A549 (cell line): ENCODE results near the gene EFEMP1. TPM values are rescaled to one million over a fixed set of nuclear protein-coding genes. Genes with fewer than 3 reads are reported as not detected.

Experiments used
- ATAC-seq, 2 experiments: fragments of 200-7000 bp in 1 of 2; fragments of >200 bp in 1 of 2; cut with Nextera tagmentation in 1 of 2; cut with Tn5 transposase in 1 of 2; 3 replicates each; pipeline versions ENCODE4 v1.8.0 to v1.9.1; 2018 to 2020; ENCODE audit warnings: mild to moderate bottlenecking in 1 of 2, moderate library complexity in 1 of 2
- CTCF ChIA-PET: fragments of 300-600 bp; sonication (Branson Sonifier 250); formaldehyde crosslinking; extraction: SDS; loops from one replicate; lab custom pipeline; 2021; ENCODE audit warnings: antibody characterized with exemption, inconsistent platforms; lab: Yijun Ruan, JAX
- POLR2A ChIA-PET: fragments of 350-600 bp; formaldehyde crosslinking; extraction: SDS; loops from one replicate; lab custom pipeline; 2021; ENCODE audit warnings: antibody characterized with exemption, inconsistent platforms; lab: Yijun Ruan, JAX
- DNase-seq, 2 experiments: peaks; one replicate each; pipeline versions ENCODE4 v3.0.0 to v3.0.0-alpha.2; 2011 to 2016; ENCODE audit warnings: low read depth in 1 of 2, low spot score in 1 of 2
- FAIRE-seq: peaks from 2 replicates; lab custom pipeline; 2011; peaks lifted over from hg19 to GRCh38; lab: Jason Lieb, UNC
- H3K27ac ChIP-seq, 2 experiments: fragments of >200 bp; sonication (Bioruptor Twin); formaldehyde crosslinking; 3 replicates each; pipeline ENCODE4 v1.5.1; 2016 to 2017
- H3K4me1 ChIP-seq: fragments of >200 bp; sonication (Bioruptor Twin); formaldehyde crosslinking; 3 replicates; pipeline ENCODE4 v1.6.1; 2016
- H3K4me2 ChIP-seq: fragments of >200 bp; sonication (Bioruptor Twin); formaldehyde crosslinking; 3 replicates; pipeline ENCODE4 v1.6.1; 2016
- H3K4me3 ChIP-seq: fragments of >200 bp; sonication (Bioruptor Twin); formaldehyde crosslinking; 3 replicates; pipeline ENCODE4 v1.5.1; 2016
- H3K9me3 ChIP-seq: fragments of >200 bp; sonication (Bioruptor Twin); formaldehyde crosslinking; 3 replicates; pipeline ENCODE4 v1.6.1; 2016
- CBX2 ChIP-seq: fragments of 200-600 bp; sonication (generic); IDR thresholded peaks from 2 replicates; pipeline ENCODE4 v1.6.1; 2016; ENCODE audit warnings: low read depth, mild to moderate bottlenecking, borderline replicate concordance
- CEBPB ChIP-seq, 2 experiments: fragments of >200 bp in 1 of 2; sonication (Bioruptor Twin) in 1 of 2; formaldehyde crosslinking in 1 of 2; IDR thresholded peaks; 2 replicates each; pipeline ENCODE4 v1.6.1; 2012 to 2016
- EP300 ChIP-seq, 2 experiments: fragments of >200 bp; sonication (Bioruptor Twin); formaldehyde crosslinking; IDR thresholded peaks; 2 replicates in 1 of 2; 3 replicates in 1 of 2; pipeline ENCODE4 v1.6.1; 2016 to 2017
- FOSB ChIP-seq: fragments of 250-450 bp; sonication (Bioruptor Pico); IDR thresholded peaks from 2 replicates; pipeline ENCODE4 v1.5.0; 2020; ENCODE audit warnings: mild to moderate bottlenecking, moderate library complexity
- FOSL2 ChIP-seq, 2 experiments: fragments of 450-650 bp in 1 of 2; fragments of >200 bp in 1 of 2; sonication (Bioruptor Twin) in 1 of 2; formaldehyde crosslinking; IDR thresholded peaks; 2 replicates each; pipeline versions ENCODE4 v1.5.0 to v1.6.1; 2016 to 2020; ENCODE audit warnings: mild to moderate bottlenecking in 1 of 2, moderate library complexity in 1 of 2
- HDAC2 ChIP-seq: fragments of 200-600 bp; sonication (generic); IDR thresholded peaks from 2 replicates; pipeline ENCODE4 v1.6.1; 2016
- HMGXB4 ChIP-seq: fragments of 250-450 bp; sonication (Bioruptor Pico); IDR thresholded peaks from 2 replicates; pipeline ENCODE4 v1.5.0; 2021; ENCODE audit warnings: mild to moderate bottlenecking, moderate library complexity, borderline replicate concordance
- JUNB ChIP-seq: fragments of >200 bp; sonication (Bioruptor Twin); formaldehyde crosslinking; IDR thresholded peaks from 2 replicates; pipeline ENCODE4 v1.6.1; 2016
- KDM1A ChIP-seq: fragments of 200-600 bp; sonication (generic); IDR thresholded peaks from 2 replicates; pipeline ENCODE4 v1.6.1; 2016; ENCODE audit warnings: low read depth, mild to moderate bottlenecking
- MAFK ChIP-seq: fragments of 450-650 bp; IDR thresholded peaks from 2 replicates; pipeline ENCODE4 v1.6.1; 2014; ENCODE audit not compliant: partially characterized antibody
- NPAS2 ChIP-seq: fragments of 250-450 bp; sonication (Bioruptor Pico); IDR thresholded peaks from 2 replicates; pipeline ENCODE4 v1.8.0; 2022; ENCODE audit warnings: mild to moderate bottlenecking, moderate library complexity, borderline replicate concordance
- PBX3 ChIP-seq: IDR thresholded peaks from 2 replicates; pipeline ENCODE4 v1.6.1; 2012
- PHF8 ChIP-seq: fragments of 200-600 bp; sonication (generic); IDR thresholded peaks from 2 replicates; pipeline ENCODE4 v1.6.1; 2016; ENCODE audit warnings: low read depth, mild to moderate bottlenecking, antibody characterized with exemption, moderate library complexity, borderline replicate concordance
- POLR2A ChIP-seq: IDR thresholded peaks from 2 replicates; pipeline ENCODE4 v1.6.1; 2012; ENCODE audit warnings: mild to moderate bottlenecking, low read length
- RARB ChIP-seq: fragments of 250-450 bp; sonication (Bioruptor Pico); IDR thresholded peaks from 2 replicates; pipeline ENCODE4 v1.8.0; 2021; ENCODE audit warnings: mild to moderate bottlenecking, moderate library complexity
- RCOR1 ChIP-seq: fragments of 150-350 bp; IDR thresholded peaks from 2 replicates; pipeline ENCODE4 v1.6.1; 2014; ENCODE audit warnings: antibody characterized with exemption, low read length, low read depth
- REST ChIP-seq: fragments of 200-600 bp; sonication (generic); IDR thresholded peaks from 2 replicates; pipeline ENCODE4 v1.6.1; 2016; ENCODE audit warnings: antibody characterized with exemption, mild to moderate bottlenecking, moderate library complexity
- SREBF2 ChIP-seq: fragments of 450-650 bp; IDR thresholded peaks from 2 replicates; pipeline ENCODE4 v1.6.1; 2014; ENCODE audit warnings: mild to moderate bottlenecking, moderate library complexity
- ZSCAN20 ChIP-seq: fragments of 250-450 bp; sonication (Bioruptor Pico); IDR thresholded peaks from 2 replicates; pipeline ENCODE4 v1.8.0; 2022; ENCODE audit warnings: mild to moderate bottlenecking, moderate library complexity
- WGBS: methylation state at CpG from one replicate; pipeline ENCODE4 v1.1.6; 2017; ENCODE audit errors: missing lambda C conversion rate; 5-methylcytosine and 5-hydroxymethylcytosine counted together
- polyA plus RNA-seq, 4 experiments: library from polyadenylated mRNA; depleted of rRNA in 3 of 4; stranded (reverse); fragments of >200 nt; fragmentation: RNase III in 1 of 4; extraction: RNeasy Plus Mini Kit Qiagen cat#74134 plus additional on column Dnase treatment in 1 of 4; gene quantifications; 2 replicates in 3 of 4; 3 replicates in 1 of 4; pipeline ENCODE4 v1.2.3, GENCODE V29; 2011 to 2017

The EFEMP1 gene
- polyA plus RNA-seq, 2 of the 4 experiments (the other 2 are of a cell fraction), result 48.5 to 59.2 TPM

GRCh38 chr2:55919574-55919973 lies 4.0 kb downstream of the EFEMP1 start (continued):
- TF ChIP-seq FOSL2 (IDR thresholded peaks at IDR 0.05) (no peak), FOSL2 (CRISPR knock-in tag; IDR thresholded peaks at IDR 0.05) (no peak)

GRCh38 chr2:55918856-55919255 lies 4.7 kb downstream of the EFEMP1 start:
- no peak overlapping the region for H3K4me2 ChIP-seq
- TF ChIP-seq HDAC2 (no peak), PHF8 (no peak), NPAS2 (CRISPR knock-in tag) (no peak)
- no peak overlapping the region for H3K4me3 ChIP-seq
- FAIRE-seq, result no peak
- DNase-seq, result no peak
- no peak for ATAC-seq
- CTCF ChIA-PET, result interaction anchor here (1.2 to 1.5 kb wide), 4 partner anchors 9 to 147 kb away, joined by 3 to 4 read pairs (median 4); no protein-coding TSS in a partner anchor
- WGBS, result 89% methylated on average over 1 of the region's 1 CpG
- no peak overlapping the region for H3K27ac ChIP-seq
- 0 out of 3 replicates have a peak, but pooled peaks cover 6% of the 10 kb centered on the region for H3K4me1 ChIP-seq
- H3K9me3 ChIP-seq, result no peaks in the 10 kb centered on the region
- POLR2A ChIA-PET, result no interaction called here

GRCh38 chr2:55917713-55918390 lies 5.7 kb downstream of the EFEMP1 start:
- FAIRE-seq (no peak), DNase-seq (no peak), ATAC-seq (no peak)
- WGBS, result 94% methylated on average over 11 of the region's 11 CpGs
- Histone ChIP-seq H3K4me1 (0 out of 3 replicates have a peak, but pooled peaks cover 3% of the 10 kb centered on the region), H3K27ac (no peak overlapping the region), H3K4me2 (no peak overlapping the region), H3K4me3 (no peak overlapping the region), H3K9me3 (no peaks in the 10 kb centered on the region)
- ChIA-PET CTCF (interaction anchor here (0.6 to 2.4 kb wide), 9 partner anchors 10 to 147 kb away, joined by 3 to 15 read pairs (median 4); no protein-coding TSS in a partner anchor), POLR2A (no interaction called here)
- TF ChIP-seq FOSB (CRISPR knock-in tag) (no peak), CBX2 (no peak), NPAS2 (CRISPR knock-in tag) (no peak), POLR2A (no peak), JUNB (no peak), MAFK (no peak), REST (no peak), HMGXB4 (CRISPR knock-in tag) (no peak), RCOR1 (no peak), EP300 (IDR thresholded peaks at IDR 0.05) (no peak), SREBF2 (no peak), RARB (CRISPR knock-in tag) (no peak), CEBPB (IDR thresholded peaks at IDR 0.05) (no peak), KDM1A (no peak), ZSCAN20 (no peak), PBX3 (no peak)
